Measurements from ENCODE around the gene AASS. TPM values are rescaled to one million over a fixed set of nuclear protein-coding genes. Genes with fewer than 3 reads are reported as not detected.

Gene AASS
- total and polyA plus RNA-seq, 4 donors: 10.8 to 95.4 (median 24.3) TPM

DNA sequence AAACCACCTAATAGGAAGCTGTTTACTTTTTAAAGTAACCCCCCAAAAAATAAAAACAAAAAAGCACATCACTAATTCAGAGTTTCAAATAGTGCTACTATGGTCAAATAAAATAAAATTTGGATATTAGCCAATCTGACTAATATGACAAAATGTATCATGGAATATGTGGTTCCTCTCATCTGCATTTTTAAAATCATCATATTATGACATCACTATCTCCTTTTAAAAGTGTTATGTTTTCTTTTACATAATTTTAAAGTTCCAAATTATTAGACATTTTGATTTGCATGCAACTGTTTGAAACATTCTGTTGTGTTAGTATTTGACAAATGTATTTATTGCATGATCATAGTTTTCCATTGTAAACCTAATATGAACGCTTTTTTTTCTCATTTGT is 110.4 kb downstream of the AASS start (continued):
- TF ChIP-seq, protein P1, sequence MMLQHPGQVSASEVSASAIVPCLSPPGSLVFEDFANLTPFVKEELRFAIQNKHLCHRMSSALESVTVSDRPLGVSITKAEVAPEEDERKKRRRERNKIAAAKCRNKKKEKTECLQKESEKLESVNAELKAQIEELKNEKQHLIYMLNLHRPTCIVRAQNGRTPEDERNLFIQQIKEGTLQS (IDR thresholded peaks at IDR 0.05): no peak
- TF ChIP-seq, protein P2, sequence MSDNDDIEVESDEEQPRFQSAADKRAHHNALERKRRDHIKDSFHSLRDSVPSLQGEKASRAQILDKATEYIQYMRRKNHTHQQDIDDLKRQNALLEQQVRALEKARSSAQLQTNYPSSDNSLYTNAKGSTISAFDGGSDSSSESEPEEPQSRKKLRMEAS (IDR thresholded peaks at IDR 0.05): no peak

DNA sequence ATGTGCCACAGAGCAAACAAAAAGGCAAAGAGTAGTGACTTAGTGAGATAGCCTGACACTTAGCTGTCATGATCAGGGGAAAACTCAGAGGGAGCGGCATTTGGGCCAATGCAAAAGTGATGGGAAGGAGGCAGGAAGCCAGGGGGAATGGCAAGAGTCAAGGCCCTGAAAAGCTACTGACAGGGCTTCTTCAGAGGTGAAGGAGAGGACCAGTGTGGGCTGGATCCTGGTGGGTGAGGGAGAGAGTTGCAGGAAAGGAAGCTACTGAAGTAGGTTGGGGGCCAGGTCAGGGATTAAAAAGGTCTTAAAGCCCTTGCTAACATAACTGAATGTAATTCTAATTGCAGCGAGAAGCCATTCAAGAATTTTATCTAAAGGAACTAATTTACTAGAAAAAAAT is 117.0 kb downstream of the AASS start:
- TF ChIP-seq, protein P2 (IDR thresholded peaks at IDR 0.05): no peak
- TF ChIP-seq, protein P3, sequence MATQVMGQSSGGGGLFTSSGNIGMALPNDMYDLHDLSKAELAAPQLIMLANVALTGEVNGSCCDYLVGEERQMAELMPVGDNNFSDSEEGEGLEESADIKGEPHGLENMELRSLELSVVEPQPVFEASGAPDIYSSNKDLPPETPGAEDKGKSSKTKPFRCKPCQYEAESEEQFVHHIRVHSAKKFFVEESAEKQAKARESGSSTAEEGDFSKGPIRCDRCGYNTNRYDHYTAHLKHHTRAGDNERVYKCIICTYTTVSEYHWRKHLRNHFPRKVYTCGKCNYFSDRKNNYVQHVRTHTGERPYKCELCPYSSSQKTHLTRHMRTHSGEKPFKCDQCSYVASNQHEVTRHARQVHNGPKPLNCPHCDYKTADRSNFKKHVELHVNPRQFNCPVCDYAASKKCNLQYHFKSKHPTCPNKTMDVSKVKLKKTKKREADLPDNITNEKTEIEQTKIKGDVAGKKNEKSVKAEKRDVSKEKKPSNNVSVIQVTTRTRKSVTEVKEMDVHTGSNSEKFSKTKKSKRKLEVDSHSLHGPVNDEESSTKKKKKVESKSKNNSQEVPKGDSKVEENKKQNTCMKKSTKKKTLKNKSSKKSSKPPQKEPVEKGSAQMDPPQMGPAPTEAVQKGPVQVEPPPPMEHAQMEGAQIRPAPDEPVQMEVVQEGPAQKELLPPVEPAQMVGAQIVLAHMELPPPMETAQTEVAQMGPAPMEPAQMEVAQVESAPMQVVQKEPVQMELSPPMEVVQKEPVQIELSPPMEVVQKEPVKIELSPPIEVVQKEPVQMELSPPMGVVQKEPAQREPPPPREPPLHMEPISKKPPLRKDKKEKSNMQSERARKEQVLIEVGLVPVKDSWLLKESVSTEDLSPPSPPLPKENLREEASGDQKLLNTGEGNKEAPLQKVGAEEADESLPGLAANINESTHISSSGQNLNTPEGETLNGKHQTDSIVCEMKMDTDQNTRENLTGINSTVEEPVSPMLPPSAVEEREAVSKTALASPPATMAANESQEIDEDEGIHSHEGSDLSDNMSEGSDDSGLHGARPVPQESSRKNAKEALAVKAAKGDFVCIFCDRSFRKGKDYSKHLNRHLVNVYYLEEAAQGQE (IDR thresholded peaks at IDR 0.05): no peak
- TF ChIP-seq, protein P4, sequence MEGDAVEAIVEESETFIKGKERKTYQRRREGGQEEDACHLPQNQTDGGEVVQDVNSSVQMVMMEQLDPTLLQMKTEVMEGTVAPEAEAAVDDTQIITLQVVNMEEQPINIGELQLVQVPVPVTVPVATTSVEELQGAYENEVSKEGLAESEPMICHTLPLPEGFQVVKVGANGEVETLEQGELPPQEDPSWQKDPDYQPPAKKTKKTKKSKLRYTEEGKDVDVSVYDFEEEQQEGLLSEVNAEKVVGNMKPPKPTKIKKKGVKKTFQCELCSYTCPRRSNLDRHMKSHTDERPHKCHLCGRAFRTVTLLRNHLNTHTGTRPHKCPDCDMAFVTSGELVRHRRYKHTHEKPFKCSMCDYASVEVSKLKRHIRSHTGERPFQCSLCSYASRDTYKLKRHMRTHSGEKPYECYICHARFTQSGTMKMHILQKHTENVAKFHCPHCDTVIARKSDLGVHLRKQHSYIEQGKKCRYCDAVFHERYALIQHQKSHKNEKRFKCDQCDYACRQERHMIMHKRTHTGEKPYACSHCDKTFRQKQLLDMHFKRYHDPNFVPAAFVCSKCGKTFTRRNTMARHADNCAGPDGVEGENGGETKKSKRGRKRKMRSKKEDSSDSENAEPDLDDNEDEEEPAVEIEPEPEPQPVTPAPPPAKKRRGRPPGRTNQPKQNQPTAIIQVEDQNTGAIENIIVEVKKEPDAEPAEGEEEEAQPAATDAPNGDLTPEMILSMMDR (IDR thresholded peaks at IDR 0.05; ENCODE audit: low read depth, low read length, missing input control): no peak
- TF ChIP-seq HNF4G (IDR thresholded peaks at IDR 0.05) (no peak), RAD21 (IDR thresholded peaks at IDR 0.05) (no peak), RXRA (IDR thresholded peaks at IDR 0.05) (no peak), FOXA2 (IDR thresholded peaks at IDR 0.05) (no peak), FOXA1 (IDR thresholded peaks at IDR 0.05) (no peak), GABPA (IDR thresholded peaks at IDR 0.05 in 1 of 2, conservative IDR thresholded peaks at IDR 0.05 in 1 of 2) (no peak), HNF4A (conservative IDR thresholded peaks at IDR 0.05) (no peak), YY1 (IDR thresholded peaks at IDR 0.05) (no peak), JUND (IDR thresholded peaks at IDR 0.05) (no peak)
- TF ChIP-seq, protein P5, sequence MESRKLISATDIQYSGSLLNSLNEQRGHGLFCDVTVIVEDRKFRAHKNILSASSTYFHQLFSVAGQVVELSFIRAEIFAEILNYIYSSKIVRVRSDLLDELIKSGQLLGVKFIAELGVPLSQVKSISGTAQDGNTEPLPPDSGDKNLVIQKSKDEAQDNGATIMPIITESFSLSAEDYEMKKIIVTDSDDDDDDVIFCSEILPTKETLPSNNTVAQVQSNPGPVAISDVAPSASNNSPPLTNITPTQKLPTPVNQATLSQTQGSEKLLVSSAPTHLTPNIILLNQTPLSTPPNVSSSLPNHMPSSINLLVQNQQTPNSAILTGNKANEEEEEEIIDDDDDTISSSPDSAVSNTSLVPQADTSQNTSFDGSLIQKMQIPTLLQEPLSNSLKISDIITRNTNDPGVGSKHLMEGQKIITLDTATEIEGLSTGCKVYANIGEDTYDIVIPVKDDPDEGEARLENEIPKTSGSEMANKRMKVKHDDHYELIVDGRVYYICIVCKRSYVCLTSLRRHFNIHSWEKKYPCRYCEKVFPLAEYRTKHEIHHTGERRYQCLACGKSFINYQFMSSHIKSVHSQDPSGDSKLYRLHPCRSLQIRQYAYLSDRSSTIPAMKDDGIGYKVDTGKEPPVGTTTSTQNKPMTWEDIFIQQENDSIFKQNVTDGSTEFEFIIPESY (IDR thresholded peaks at IDR 0.05): no peak
- TF ChIP-seq, protein P1 (IDR thresholded peaks at IDR 0.05): no peak
- Histone ChIP-seq H3K27me3 (ENCODE audit: control insufficient read depth in 4 of 4, insufficient read depth in 4 of 4, low read length in 3 of 4) (no peaks in the 10 kb centered on the region), H3K9me3 (ENCODE audit: control insufficient read depth in 4 of 4, low read length in 3 of 4) (no peaks in the 10 kb centered on the region), H3K36me3 (ENCODE audit: control insufficient read depth in 4 of 4, insufficient read depth in 3 of 4, low read depth in 1 of 4, low read length in 3 of 4) (no peaks in the 10 kb centered on the region), H3K27ac (ENCODE audit: low read depth in 1 of 2, low read length in 2 of 2) (no peak overlapping the region), H3K9ac (ENCODE audit: low read depth in 1 of 2, low read length in 2 of 2) (no peak overlapping the region), H3K4me1 (ENCODE audit: control insufficient read depth in 4 of 4, insufficient read depth in 4 of 4, low read length in 3 of 4) (no peaks in the 10 kb centered on the region), H3K4me3 (ENCODE audit: low read depth in 1 of 3, low read length in 3 of 3) (no peak overlapping the region)
- DNase-seq (ENCODE audit: low spot score): no peak
- WGBS: 84% methylated on average over 2 of the region's 2 CpGs

Small RNA genes lying within 50 kb of the gene (small RNA-seq; reads per million reads assigned to genes)
- gene RNU7-154P: not detected

Other genes with a start within 250 kb of the AASS start
- gene FEZF1, start 160.5 kb upstream of the AASS start, total RNA-seq: not detected
- gene FEZF1, start 160.5 kb upstream of the AASS start, polyA plus RNA-seq: not detected

All from liver (tissue), 10 donors.